ENCODE measurements around the gene ENDOU.

DNA sequence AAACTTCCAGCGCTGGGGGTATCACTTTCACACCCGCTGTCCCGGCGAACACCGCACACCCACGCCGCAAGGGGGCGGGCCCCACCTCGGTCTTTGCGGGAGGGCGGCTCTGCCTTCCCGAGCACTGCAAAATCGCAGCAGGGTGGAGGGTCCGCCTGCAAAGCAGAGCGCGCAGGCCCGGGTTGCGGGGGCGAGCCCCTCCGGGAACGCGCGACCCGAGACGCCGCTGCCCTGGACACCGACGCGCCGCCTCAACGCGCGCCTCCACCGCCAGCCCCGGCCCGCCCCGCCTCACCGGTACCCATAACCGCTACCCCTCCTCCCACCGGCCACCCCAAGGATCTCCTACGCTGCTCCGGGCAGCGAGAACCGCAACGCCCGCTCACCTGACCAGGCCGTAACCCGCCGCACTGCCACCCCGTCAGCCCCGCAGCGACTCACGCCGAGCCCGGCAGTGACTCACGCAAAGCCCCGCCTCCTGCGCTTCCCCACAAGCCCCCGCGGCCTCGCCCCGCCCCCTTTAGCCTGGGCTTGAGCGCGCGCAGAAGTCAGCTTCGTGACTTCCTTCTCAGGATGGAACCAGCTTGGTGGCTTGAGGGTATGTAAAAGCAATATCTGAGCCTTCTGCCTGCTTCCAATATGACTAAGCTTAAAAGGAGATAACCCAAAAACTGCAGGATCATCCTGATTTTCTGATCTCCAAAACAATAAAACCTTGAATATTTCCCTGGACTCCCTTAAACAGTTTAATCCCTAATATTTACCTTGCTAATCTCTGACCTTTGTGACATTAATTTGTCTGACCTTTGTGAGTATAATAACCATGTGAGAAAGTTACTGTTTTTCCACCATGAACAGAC, 19.5 kb downstream of the ENDOU start, which contains the start of gene RPAP3:
- TF ChIP-seq ARNTL (CRISPR knock-in tag; IDR thresholded peaks at IDR 0.05; ENCODE audit: borderline replicate concordance, low read depth) (no peak), BACH2 (CRISPR knock-in tag; IDR thresholded peaks at IDR 0.05; ENCODE audit: borderline replicate concordance) (no peak), ZFP30 (CRISPR knock-in tag; IDR thresholded peaks at IDR 0.05) (no peak), CSDC2 (CRISPR knock-in tag; IDR thresholded peaks at IDR 0.05) (no peak), PATZ1 (CRISPR knock-in tag; IDR thresholded peaks at IDR 0.05; ENCODE audit: borderline replicate concordance) (no peak), ISL1 (CRISPR knock-in tag; IDR thresholded peaks at IDR 0.05) (no peak), PPARA (CRISPR knock-in tag; IDR thresholded peaks at IDR 0.05; ENCODE audit: borderline replicate concordance) (no peak), CSRNP3 (CRISPR knock-in tag; IDR thresholded peaks at IDR 0.05) (no peak), CREB5 (CRISPR knock-in tag; IDR thresholded peaks at IDR 0.05; ENCODE audit: low read depth) (no peak)

Measured in SK-N-SH treated with all-trans-retinoic acid at 6 μM for 48 hours (cell line).